Bronchial epithelial cell (primary cell): ENCODE measurements around the gene UBD. TPM values are rescaled to one million over a fixed set of nuclear protein-coding genes. Genes with fewer than 3 reads are reported as not detected.

Experiments used
- DNase-seq: peaks from one replicate; pipeline ENCODE4 v3.0.0-alpha.2; 2010; ENCODE audit warnings: low read depth
- FAIRE-seq: peaks from 2 replicates; lab custom pipeline; 2011; peaks lifted over from hg19 to GRCh38; lab: Jason Lieb, UNC
- H3K27me3 ChIP-seq: 2 replicates; pipeline ENCODE4 v1.5.1; 2011; ENCODE audit warnings: low read length; ENCODE audit not compliant: control insufficient read depth, insufficient read depth
- H3K36me3 ChIP-seq: 2 replicates; pipeline ENCODE4 v1.5.1; 2011; ENCODE audit warnings: low read length; ENCODE audit not compliant: control insufficient read depth, insufficient read depth
- H3K4me3 ChIP-seq: 2 replicates; pipeline ENCODE4 v1.5.1; 2011; ENCODE audit warnings: mild to moderate bottlenecking, low read depth, low read length, control low read depth
- total RNA-seq: library from RNA; depleted of rRNA; stranded (reverse); fragments of >200 nt; gene quantifications from 2 replicates; pipeline ENCODE4 v1.2.1, GENCODE V29; 2014
- TF ChIP-seq, protein P1 (sequence below): IDR thresholded peaks from 2 replicates; pipeline ENCODE4 v1.5.1; 2011; ENCODE audit warnings: mild to moderate bottlenecking, moderate library complexity, low read length, control low read depth, inconsistent platforms; ENCODE audit not compliant: insufficient read depth, severe bottlenecking

Gene UBD
- total RNA-seq, 1 donor from 2014 or later: not detected

DNA sequence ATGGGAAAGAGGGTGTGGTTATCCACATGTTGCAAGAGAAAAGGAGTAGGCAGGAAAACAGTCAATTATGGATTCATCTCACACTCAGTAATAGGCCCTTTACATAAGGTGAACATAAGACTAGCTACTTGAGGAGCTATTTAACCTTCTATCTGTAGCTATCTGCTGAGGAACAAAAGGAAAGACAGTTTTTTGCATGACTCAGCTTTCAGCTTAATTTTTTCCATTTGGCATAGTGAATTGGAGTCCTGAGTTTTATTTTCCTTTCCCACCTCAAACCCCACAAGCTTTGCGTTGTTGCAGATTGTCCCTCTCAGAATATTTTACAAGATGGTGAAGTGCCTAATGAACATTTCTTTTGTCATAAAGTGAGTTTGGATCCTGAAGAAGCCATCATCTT, 32.4 kb downstream of the UBD start:
- Histone ChIP-seq H3K36me3 (no peaks in the 10 kb centered on the region), H3K27me3 (no peaks in the 10 kb centered on the region), H3K4me3 (no peak overlapping the region)
- DNase-seq (no peak), FAIRE-seq (no peak)
- TF ChIP-seq, protein P1, sequence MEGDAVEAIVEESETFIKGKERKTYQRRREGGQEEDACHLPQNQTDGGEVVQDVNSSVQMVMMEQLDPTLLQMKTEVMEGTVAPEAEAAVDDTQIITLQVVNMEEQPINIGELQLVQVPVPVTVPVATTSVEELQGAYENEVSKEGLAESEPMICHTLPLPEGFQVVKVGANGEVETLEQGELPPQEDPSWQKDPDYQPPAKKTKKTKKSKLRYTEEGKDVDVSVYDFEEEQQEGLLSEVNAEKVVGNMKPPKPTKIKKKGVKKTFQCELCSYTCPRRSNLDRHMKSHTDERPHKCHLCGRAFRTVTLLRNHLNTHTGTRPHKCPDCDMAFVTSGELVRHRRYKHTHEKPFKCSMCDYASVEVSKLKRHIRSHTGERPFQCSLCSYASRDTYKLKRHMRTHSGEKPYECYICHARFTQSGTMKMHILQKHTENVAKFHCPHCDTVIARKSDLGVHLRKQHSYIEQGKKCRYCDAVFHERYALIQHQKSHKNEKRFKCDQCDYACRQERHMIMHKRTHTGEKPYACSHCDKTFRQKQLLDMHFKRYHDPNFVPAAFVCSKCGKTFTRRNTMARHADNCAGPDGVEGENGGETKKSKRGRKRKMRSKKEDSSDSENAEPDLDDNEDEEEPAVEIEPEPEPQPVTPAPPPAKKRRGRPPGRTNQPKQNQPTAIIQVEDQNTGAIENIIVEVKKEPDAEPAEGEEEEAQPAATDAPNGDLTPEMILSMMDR: no peak

DNA sequence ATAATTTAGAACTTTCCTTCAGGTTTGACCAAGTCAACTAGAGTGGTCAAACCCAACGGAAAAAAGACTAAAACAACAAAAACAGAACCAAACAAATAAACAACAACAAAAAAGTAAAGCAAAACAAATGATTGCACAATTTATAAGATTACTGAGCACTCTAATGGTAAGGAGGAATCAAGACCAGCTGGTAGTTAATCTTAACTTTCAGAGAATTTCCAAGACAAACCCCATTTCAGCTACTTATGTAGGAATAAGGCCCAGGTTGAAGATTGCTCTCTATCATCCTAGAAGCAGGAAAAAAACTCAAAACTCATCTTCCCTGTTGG, 34.3 kb downstream of the UBD start:
- FAIRE-seq (no peak), DNase-seq (no peak)
- no peaks in the 10 kb centered on the region for H3K27me3 ChIP-seq
- no peak overlapping the region for H3K4me3 ChIP-seq
- TF ChIP-seq, protein P1: no peak
- no peaks in the 10 kb centered on the region for H3K36me3 ChIP-seq

GRCh38 chr6:29524444-29525310, 34.9 kb downstream of the UBD start:
- no peak for FAIRE-seq
- no peak for DNase-seq
- Histone ChIP-seq H3K27me3 (no peaks in the 10 kb centered on the region), H3K36me3 (no peaks in the 10 kb centered on the region), H3K4me3 (no peak overlapping the region)
- TF ChIP-seq, protein P1: no peak

GRCh38 chr6:29524044-29524443, 35.5 kb downstream of the UBD start:
- no peak for FAIRE-seq
- TF ChIP-seq, protein P1: no peak
- DNase-seq: no peak
- Histone ChIP-seq H3K36me3 (no peaks in the 10 kb centered on the region), H3K27me3 (no peaks in the 10 kb centered on the region), H3K4me3 (no peak overlapping the region)

DNA sequence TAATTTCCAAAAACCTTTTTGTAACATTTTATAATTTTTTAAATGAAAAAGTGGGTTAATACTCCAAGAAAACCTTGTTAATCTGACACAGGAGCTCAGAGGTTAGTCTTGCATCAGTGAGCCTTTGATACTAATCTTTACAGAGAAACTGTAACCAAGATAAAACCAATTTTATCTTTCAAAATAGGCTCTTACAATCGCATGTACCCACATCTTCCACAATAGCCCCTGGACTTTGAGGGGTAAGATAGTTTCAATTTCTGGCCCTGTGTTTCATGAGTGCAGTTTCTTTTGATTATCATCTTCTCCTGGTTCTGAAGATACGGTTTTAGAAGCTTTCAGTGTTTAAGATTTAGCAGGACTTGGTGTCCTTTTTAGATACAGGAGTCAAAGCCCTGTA, 37.3 kb downstream of the UBD start:
- Histone ChIP-seq H3K27me3 (no peaks in the 10 kb centered on the region), H3K4me3 (no peak overlapping the region), H3K36me3 (no peaks in the 10 kb centered on the region)
- TF ChIP-seq, protein P1: no peak
- DNase-seq (no peak), FAIRE-seq (no peak)
